Panc1 (cell line): ENCODE results near the gene SF3A2.

Experiments used
- TF ChIP-seq, protein P1 (sequence below), 2 experiments: IDR thresholded peaks; 2 replicates each; pipeline ENCODE4 v1.6.1; 2011 to 2012; ENCODE audit warnings: low read depth in 2 of 2, control low read depth in 1 of 2, low read length in 1 of 2, mild to moderate bottlenecking in 1 of 2, moderate library complexity in 1 of 2; ENCODE audit not compliant: insufficient read depth in 1 of 2
- TF ChIP-seq, protein P2 (sequence below): fragments of 450-650 bp; IDR thresholded peaks from 2 replicates; pipeline ENCODE4 v1.5.1; 2017; ENCODE audit warnings: mild to moderate bottlenecking

DNA sequence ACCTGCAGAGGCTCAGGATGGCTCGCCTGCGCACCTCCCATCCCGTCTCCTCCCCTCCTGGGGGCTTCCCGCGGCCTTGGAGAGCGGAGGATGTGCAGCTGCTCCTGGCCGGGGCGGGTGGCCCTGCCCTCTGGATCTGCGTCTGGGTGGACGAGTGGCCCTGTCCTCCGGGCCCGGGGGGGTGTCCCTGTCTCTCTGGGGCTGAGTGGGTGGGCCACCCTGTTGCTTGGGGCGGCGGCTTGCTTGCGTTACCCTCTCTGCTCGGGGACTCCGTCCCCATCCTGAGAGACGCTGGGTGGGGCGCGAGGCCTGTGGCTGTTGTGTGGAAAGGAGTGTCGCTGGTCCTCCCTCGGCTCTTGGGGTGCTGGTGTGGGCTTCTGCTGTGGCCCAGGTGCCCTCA is 38.3 kb upstream of the SF3A2 start:
- TF ChIP-seq, protein P1, sequence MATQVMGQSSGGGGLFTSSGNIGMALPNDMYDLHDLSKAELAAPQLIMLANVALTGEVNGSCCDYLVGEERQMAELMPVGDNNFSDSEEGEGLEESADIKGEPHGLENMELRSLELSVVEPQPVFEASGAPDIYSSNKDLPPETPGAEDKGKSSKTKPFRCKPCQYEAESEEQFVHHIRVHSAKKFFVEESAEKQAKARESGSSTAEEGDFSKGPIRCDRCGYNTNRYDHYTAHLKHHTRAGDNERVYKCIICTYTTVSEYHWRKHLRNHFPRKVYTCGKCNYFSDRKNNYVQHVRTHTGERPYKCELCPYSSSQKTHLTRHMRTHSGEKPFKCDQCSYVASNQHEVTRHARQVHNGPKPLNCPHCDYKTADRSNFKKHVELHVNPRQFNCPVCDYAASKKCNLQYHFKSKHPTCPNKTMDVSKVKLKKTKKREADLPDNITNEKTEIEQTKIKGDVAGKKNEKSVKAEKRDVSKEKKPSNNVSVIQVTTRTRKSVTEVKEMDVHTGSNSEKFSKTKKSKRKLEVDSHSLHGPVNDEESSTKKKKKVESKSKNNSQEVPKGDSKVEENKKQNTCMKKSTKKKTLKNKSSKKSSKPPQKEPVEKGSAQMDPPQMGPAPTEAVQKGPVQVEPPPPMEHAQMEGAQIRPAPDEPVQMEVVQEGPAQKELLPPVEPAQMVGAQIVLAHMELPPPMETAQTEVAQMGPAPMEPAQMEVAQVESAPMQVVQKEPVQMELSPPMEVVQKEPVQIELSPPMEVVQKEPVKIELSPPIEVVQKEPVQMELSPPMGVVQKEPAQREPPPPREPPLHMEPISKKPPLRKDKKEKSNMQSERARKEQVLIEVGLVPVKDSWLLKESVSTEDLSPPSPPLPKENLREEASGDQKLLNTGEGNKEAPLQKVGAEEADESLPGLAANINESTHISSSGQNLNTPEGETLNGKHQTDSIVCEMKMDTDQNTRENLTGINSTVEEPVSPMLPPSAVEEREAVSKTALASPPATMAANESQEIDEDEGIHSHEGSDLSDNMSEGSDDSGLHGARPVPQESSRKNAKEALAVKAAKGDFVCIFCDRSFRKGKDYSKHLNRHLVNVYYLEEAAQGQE (IDR thresholded peaks at IDR 0.05; ENCODE audit: insufficient read depth in 1 of 2, low read depth in 2 of 2, low read length in 1 of 2), result no peak
- TF ChIP-seq, protein P2, sequence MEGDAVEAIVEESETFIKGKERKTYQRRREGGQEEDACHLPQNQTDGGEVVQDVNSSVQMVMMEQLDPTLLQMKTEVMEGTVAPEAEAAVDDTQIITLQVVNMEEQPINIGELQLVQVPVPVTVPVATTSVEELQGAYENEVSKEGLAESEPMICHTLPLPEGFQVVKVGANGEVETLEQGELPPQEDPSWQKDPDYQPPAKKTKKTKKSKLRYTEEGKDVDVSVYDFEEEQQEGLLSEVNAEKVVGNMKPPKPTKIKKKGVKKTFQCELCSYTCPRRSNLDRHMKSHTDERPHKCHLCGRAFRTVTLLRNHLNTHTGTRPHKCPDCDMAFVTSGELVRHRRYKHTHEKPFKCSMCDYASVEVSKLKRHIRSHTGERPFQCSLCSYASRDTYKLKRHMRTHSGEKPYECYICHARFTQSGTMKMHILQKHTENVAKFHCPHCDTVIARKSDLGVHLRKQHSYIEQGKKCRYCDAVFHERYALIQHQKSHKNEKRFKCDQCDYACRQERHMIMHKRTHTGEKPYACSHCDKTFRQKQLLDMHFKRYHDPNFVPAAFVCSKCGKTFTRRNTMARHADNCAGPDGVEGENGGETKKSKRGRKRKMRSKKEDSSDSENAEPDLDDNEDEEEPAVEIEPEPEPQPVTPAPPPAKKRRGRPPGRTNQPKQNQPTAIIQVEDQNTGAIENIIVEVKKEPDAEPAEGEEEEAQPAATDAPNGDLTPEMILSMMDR, result no peak
